Bronchial epithelial cell (primary cell): ENCODE data around the gene PMEPA1. TPM values are rescaled to one million over a fixed set of nuclear protein-coding genes. Genes with fewer than 3 reads are reported as not detected.
A peak's percentile ranks its signal among the peaks of the same experiment; 100 is the strongest.

Experiments
- DNase-seq: peaks from one replicate; pipeline ENCODE4 v3.0.0-alpha.2; 2010; ENCODE audit warnings: low read depth
- FAIRE-seq: peaks from 2 replicates; lab custom pipeline; 2011; peaks lifted over from hg19 to GRCh38; lab: Jason Lieb, UNC
- H3K27me3 ChIP-seq: 2 replicates; pipeline ENCODE4 v1.5.1; 2011; ENCODE audit warnings: low read length; ENCODE audit not compliant: control insufficient read depth, insufficient read depth
- H3K36me3 ChIP-seq: 2 replicates; pipeline ENCODE4 v1.5.1; 2011; ENCODE audit warnings: low read length; ENCODE audit not compliant: control insufficient read depth, insufficient read depth
- H3K4me3 ChIP-seq: 2 replicates; pipeline ENCODE4 v1.5.1; 2011; ENCODE audit warnings: mild to moderate bottlenecking, low read depth, low read length, control low read depth
- total RNA-seq: library from RNA; depleted of rRNA; stranded (reverse); fragments of >200 nt; gene quantifications from 2 replicates; pipeline ENCODE4 v1.2.1, GENCODE V29; 2014
- TF ChIP-seq, protein P1 (sequence below): IDR thresholded peaks from 2 replicates; pipeline ENCODE4 v1.5.1; 2011; ENCODE audit warnings: mild to moderate bottlenecking, moderate library complexity, low read length, control low read depth, inconsistent platforms; ENCODE audit not compliant: insufficient read depth, severe bottlenecking

PMEPA1 gene
- total RNA-seq, 1 donor from 2014 or later, result 51.1 TPM

DNA sequence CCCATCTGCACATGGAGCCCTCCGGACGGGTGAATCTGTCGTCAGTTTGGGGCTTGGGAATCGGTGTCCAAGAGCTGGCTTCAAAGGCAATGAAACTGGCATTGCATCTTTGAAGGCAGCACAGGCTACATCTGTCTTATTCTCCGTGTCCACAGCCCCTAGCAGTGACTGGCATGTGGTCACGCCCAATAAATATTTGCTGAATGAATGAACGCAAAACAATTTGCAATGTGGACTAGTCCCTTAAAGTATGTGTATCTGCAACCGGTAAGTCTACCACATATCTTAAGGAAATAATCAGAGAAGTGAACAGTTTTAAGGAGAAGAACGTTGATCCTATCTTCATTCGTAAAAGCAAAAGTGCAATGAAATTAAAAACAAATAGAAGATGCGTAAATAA, 8.0 kb upstream of the PMEPA1 start:
- no peaks in the 10 kb centered on the region for H3K27me3 ChIP-seq
- FAIRE-seq (no peak), DNase-seq (peak; percentile 85)
- no peak overlapping the region for H3K4me3 ChIP-seq
- TF ChIP-seq, protein P1, sequence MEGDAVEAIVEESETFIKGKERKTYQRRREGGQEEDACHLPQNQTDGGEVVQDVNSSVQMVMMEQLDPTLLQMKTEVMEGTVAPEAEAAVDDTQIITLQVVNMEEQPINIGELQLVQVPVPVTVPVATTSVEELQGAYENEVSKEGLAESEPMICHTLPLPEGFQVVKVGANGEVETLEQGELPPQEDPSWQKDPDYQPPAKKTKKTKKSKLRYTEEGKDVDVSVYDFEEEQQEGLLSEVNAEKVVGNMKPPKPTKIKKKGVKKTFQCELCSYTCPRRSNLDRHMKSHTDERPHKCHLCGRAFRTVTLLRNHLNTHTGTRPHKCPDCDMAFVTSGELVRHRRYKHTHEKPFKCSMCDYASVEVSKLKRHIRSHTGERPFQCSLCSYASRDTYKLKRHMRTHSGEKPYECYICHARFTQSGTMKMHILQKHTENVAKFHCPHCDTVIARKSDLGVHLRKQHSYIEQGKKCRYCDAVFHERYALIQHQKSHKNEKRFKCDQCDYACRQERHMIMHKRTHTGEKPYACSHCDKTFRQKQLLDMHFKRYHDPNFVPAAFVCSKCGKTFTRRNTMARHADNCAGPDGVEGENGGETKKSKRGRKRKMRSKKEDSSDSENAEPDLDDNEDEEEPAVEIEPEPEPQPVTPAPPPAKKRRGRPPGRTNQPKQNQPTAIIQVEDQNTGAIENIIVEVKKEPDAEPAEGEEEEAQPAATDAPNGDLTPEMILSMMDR, result no peak
- no peaks in the 10 kb centered on the region for H3K36me3 ChIP-seq

DNA sequence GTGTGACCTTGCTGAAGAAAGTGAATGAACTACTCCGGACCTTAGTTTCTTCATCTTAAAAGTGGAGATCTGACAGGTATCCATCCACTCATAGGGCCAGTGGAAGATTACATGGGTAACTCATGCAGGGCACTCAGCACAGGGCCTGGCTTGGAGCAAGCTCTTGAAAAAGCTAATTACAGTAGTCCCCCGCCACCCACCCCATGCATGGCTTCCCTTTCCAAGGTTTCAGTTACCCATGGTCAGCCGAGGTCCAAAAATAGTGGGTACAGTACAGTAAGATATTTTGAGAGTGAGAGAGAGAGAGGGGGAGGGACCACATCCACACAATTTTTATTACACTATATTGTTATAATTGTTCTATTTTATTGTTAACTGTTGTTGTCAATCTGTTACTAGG, 7.1 kb upstream of the PMEPA1 start:
- DNase-seq (no peak), FAIRE-seq (no peak)
- H3K36me3 ChIP-seq, result no peaks in the 10 kb centered on the region
- H3K4me3 ChIP-seq, result no peak overlapping the region
- TF ChIP-seq, protein P1, result no peak
- no peaks in the 10 kb centered on the region for H3K27me3 ChIP-seq

DNA sequence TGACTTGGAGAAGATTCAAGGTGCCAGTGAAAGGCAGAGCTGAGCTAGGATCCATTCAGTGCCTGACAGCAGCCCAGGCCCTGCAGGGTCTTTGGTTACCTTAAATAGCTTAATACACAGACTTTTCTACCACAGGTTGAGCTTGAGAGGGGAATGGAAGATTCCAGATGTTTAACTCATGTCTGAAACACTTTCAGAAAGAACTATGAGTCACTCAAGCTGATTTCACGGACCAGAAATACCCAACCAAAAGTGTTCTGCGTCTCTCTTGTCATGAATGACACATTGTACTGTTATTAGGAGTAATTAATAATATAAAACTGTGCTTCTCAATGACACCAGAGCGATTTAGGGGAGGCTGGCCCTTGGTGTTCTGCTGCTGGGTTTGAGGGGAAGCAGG, 6.4 kb upstream of the PMEPA1 start:
- TF ChIP-seq, protein P1, result no peak
- no peak overlapping the region for H3K4me3 ChIP-seq
- H3K36me3 ChIP-seq, result no peaks in the 10 kb centered on the region
- DNase-seq, result peak; percentile 93
- no peaks in the 10 kb centered on the region for H3K27me3 ChIP-seq
- no peak for FAIRE-seq

DNA sequence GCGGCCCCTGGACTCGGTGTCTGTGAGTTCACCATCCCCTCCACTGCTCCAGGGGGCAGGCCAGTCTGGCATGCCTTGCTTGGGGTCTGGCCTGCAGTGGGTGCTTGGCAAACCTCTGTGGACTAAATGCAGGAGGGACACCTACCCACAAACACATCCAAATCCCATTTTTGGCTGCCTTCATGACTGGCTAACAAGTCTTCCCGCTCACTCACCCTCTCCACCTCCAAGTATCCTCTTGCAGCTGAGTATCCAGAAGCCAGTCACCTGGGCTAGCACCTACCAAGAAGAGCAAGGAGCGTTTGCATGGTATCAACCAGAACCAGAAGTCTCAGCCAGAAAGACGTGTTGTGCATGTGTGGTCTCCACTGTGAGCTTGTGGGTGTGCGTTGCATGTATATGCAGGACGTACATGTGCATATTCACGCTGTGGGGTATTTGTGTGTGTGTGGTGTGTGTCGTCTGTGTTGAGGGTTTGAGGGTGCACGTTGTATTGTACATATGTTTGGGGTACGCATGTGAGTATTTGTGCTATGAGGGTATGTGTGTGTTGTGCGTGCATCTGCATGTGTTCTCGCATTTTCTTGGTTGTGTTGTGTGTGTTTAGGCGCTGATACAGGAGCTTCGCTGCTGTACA, 5.6 kb upstream of the PMEPA1 start:
- peak; percentile 94 for FAIRE-seq
- no peaks in the 10 kb centered on the region for H3K27me3 ChIP-seq
- DNase-seq, result no peak
- TF ChIP-seq, protein P1, result no peak
- no peak overlapping the region for H3K4me3 ChIP-seq
- H3K36me3 ChIP-seq, result no peaks in the 10 kb centered on the region

DNA sequence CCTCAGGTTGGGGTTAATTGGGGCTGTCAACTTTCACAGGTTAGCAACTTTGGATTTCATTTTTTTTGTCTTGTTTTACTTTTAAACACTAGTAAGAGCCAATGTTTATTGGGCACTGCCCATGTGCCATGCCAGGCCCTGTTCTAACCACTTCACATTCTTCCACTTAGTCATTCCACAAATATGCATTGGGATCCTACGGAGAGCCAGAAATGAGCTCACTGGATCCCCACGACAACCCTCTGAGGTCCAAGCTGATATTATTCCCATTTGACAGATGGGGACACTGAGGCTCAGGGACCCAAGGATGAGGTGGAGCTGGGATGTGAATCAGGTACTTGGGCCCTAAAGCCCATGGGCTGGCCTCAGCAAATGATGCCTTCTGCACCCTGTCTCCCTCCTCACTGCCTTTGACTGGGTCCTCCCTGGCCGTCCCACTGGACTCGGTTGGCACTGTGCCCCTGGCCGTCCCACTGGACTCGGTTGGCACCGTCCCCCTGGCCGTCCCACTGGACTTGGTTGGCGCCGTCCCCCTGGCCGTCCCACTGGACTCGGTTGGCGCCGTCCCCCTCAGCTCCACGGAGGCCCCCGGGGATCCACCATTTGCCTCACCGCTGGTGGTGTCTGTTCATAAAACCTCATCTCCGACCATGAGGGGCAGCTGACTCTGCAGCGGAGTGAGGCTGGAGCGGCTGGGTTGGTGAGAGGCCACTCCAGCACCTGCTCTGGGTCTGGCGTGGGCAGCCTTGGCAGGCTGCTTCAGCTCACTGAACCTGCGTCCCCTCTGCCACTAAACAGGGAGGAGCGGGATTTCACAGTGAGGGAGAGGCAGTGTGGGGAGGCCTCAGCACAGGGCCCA, 4.8 kb upstream of the PMEPA1 start:
- FAIRE-seq (no peak), DNase-seq (peak; percentile 84)
- H3K36me3 ChIP-seq, result no peaks in the 10 kb centered on the region
- TF ChIP-seq, protein P1, result no peak
- no peaks in the 10 kb centered on the region for H3K27me3 ChIP-seq
- H3K4me3 ChIP-seq, result no peak overlapping the region
